HG02884 (cell line): ENCODE data around the gene ADAMTS7.
"Not testable (repeated sequence)": the region's sequence is repeated elsewhere in the genome, so short reads cannot be mapped to it uniquely, and the experiment has no call there.

Source experiments
- ATAC-seq: cut with Tn5 transposase; IDR thresholded peaks from one replicate; pipeline ENCODE4 v1.9.1; 2021; ENCODE audit warnings: mild to moderate bottlenecking, moderate library complexity; ENCODE audit not compliant: unreplicated experiment

Gene ADAMTS7

GRCh38 chr15:78766041-78766440 lies 45.2 kb downstream of the ADAMTS7 start:
- no peak for ATAC-seq

- not testable (repeated sequence) for ATAC-seq
Observed at GRCh38 chr15:78765154-78765860, 46.0 kb downstream of the ADAMTS7 start.

- ATAC-seq, result not testable (repeated sequence)
Observed at GRCh38 chr15:78764340-78765153, 46.7 kb downstream of the ADAMTS7 start.

GRCh38 chr15:78763796-78764241 lies 47.4 kb downstream of the ADAMTS7 start:
- ATAC-seq, result no peak

- ATAC-seq, result no peak
Observed at GRCh38 chr15:78762985-78763795, 48.1 kb downstream of the ADAMTS7 start.

- ATAC-seq, result not testable (repeated sequence)
Observed at GRCh38 chr15:78762386-78762961, 48.8 kb downstream of the ADAMTS7 start.

- ATAC-seq, result no peak
Observed at GRCh38 chr15:78761891-78762385, 49.3 kb downstream of the ADAMTS7 start.

- ATAC-seq, result not testable (repeated sequence)
Observed at GRCh38 chr15:78761475-78761874, 49.8 kb downstream of the ADAMTS7 start.

- ATAC-seq, result no peak
Observed at GRCh38 chr15:78761020-78761419, 50.2 kb downstream of the ADAMTS7 start.

- ATAC-seq, result not testable (repeated sequence)
Observed at GRCh38 chr15:78760091-78760882, 51.0 kb downstream of the ADAMTS7 start.

- ATAC-seq, result not testable (repeated sequence)
Observed at GRCh38 chr15:78759361-78759998, 51.8 kb downstream of the ADAMTS7 start.

- ATAC-seq, result not testable (repeated sequence)
Observed at GRCh38 chr15:78758486-78759200, 52.6 kb downstream of the ADAMTS7 start.

- ATAC-seq, result not testable (repeated sequence)
Observed at GRCh38 chr15:78758084-78758483, 53.2 kb downstream of the ADAMTS7 start.

GRCh38 chr15:78757636-78757905 lies 53.7 kb downstream of the ADAMTS7 start:
- no peak for ATAC-seq

GRCh38 chr15:78756781-78757635 lies 54.3 kb downstream of the ADAMTS7 start:
- ATAC-seq, result peak; percentile 63

- not testable (repeated sequence) for ATAC-seq
Observed at GRCh38 chr15:78755900-78756591, 55.2 kb downstream of the ADAMTS7 start.

- ATAC-seq, result not testable (repeated sequence)
Observed at GRCh38 chr15:78754637-78755280, 56.5 kb downstream of the ADAMTS7 start.
